NCI-H146 treated with DMSO at 0.1 percent for 48 hours (cell line): ENCODE measurements around the gene PRR20G.

Source experiments
- DNase-seq: peaks from one replicate; lab custom pipeline; 2025; ENCODE audit not compliant: unreplicated experiment; lab: John Stamatoyannopoulos, UW

The PRR20G gene

GRCh38 chr3:127264794-127265514 is 22.9 kb downstream of the PRR20G start:
- no peak for DNase-seq

- no peak for DNase-seq
Observed at GRCh38 chr3:127264292-127264691, 23.6 kb downstream of the PRR20G start.

GRCh38 chr3:127263586-127264231 is 24.1 kb downstream of the PRR20G start:
- DNase-seq, result no peak

- DNase-seq, result no peak
Observed at GRCh38 chr3:127263037-127263436, 24.8 kb downstream of the PRR20G start.

- no peak for DNase-seq
Observed at GRCh38 chr3:127262533-127262932, 25.3 kb downstream of the PRR20G start.

- DNase-seq, result no peak
Observed at GRCh38 chr3:127261925-127262324, 25.9 kb downstream of the PRR20G start.

GRCh38 chr3:127260826-127261555 is 26.9 kb downstream of the PRR20G start:
- no peak for DNase-seq

GRCh38 chr3:127260416-127260815 is 27.4 kb downstream of the PRR20G start:
- no peak for DNase-seq

GRCh38 chr3:127259882-127260281 is 28.0 kb downstream of the PRR20G start:
- no peak for DNase-seq

- DNase-seq, result no peak
Observed at GRCh38 chr3:127258733-127259132, 29.1 kb downstream of the PRR20G start.

- no peak for DNase-seq
Observed at GRCh38 chr3:127257351-127257750, 30.5 kb downstream of the PRR20G start.

GRCh38 chr3:127256733-127257271 is 31.0 kb downstream of the PRR20G start:
- no peak for DNase-seq

GRCh38 chr3:127256138-127256537 is 31.7 kb downstream of the PRR20G start:
- no peak for DNase-seq

- no peak for DNase-seq
Observed at GRCh38 chr3:127255516-127255915, 32.3 kb downstream of the PRR20G start.

GRCh38 chr3:127254730-127255129 is 33.1 kb downstream of the PRR20G start:
- no peak for DNase-seq

- DNase-seq, result peak; percentile 35
Observed at GRCh38 chr3:127254033-127254644, 33.7 kb downstream of the PRR20G start.

GRCh38 chr3:127253491-127253890 is 34.4 kb downstream of the PRR20G start:
- DNase-seq, result no peak

GRCh38 chr3:127252446-127252845 is 35.4 kb downstream of the PRR20G start:
- no peak for DNase-seq

GRCh38 chr3:127250032-127250431 is 37.8 kb downstream of the PRR20G start:
- no peak for DNase-seq

- DNase-seq, result no peak
Observed at GRCh38 chr3:127247292-127247691, 40.6 kb downstream of the PRR20G start.

- no peak for DNase-seq
Observed at GRCh38 chr3:127238602-127239001, 49.2 kb downstream of the PRR20G start.
